OCI-LY3 (cell line): ENCODE results near the gene SHROOM3.

Experiments used
- EZH2phosphoT487 ChIP-seq: fragments of 200-600 bp; shearing (Covaris generic); IDR thresholded peaks from 2 replicates; pipeline ENCODE4 v1.6.1; 2018; ENCODE audit warnings: antibody characterized with exemption, mixed run types, low read depth
- TF ChIP-seq, protein P1 (sequence below): fragments of 200-600, 300-600 bp; sonication (generic); IDR thresholded peaks from 2 replicates; pipeline ENCODE4 v1.5.1; 2014; ENCODE audit warnings: antibody characterized with exemption, low read length, low read depth

DNA sequence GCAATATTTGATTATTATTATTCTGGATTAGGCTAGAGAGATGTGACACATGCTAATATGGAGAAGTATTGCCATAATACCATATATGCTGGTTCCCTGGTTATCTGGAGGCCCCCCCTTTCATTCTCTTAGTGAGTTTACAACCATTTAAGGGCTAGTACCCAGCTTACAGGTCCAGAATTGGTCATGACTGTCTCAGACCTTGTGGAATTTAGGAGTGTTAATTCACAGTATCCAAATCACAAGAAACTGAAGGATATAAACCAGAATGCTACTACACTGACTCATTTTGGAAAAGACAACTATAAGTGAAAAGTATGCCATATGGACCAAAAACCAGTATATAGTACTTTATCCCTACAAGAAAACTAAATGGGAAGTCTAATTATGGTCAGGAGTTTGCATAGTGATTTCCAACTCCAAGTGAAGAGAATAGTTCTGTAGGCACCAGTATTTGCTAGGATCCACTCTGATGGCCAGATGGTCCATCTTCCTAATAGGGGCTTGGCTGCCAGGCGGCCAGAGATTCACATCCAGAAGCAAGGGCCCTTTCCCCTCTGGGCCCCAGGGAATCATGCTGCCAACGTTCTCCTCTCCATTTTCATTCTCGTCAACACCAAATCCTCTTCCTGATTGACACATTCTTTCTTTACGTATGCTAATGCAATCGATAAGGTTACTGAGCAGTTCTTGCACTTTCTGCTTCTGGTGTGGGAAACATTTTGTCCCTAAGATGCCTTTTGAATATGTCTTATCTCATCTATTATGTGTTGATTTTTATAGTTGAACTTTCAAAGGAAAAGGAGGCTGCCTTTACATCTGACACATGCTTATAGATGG, 123.6 kb downstream of the SHROOM3 start:
- TF ChIP-seq, protein P1, sequence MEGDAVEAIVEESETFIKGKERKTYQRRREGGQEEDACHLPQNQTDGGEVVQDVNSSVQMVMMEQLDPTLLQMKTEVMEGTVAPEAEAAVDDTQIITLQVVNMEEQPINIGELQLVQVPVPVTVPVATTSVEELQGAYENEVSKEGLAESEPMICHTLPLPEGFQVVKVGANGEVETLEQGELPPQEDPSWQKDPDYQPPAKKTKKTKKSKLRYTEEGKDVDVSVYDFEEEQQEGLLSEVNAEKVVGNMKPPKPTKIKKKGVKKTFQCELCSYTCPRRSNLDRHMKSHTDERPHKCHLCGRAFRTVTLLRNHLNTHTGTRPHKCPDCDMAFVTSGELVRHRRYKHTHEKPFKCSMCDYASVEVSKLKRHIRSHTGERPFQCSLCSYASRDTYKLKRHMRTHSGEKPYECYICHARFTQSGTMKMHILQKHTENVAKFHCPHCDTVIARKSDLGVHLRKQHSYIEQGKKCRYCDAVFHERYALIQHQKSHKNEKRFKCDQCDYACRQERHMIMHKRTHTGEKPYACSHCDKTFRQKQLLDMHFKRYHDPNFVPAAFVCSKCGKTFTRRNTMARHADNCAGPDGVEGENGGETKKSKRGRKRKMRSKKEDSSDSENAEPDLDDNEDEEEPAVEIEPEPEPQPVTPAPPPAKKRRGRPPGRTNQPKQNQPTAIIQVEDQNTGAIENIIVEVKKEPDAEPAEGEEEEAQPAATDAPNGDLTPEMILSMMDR: no peak
- no peak for TF ChIP-seq EZH2phosphoT487
